CD4-positive, alpha-beta T cell treated with Interleukin-4 for 1 hour (primary cell): ENCODE results near the gene CHST2.

Experiments used
- DNase-seq, 2 donors: peaks; one replicate each; pipeline ENCODE4 v3.0.0-alpha.2; 2020 to 2022

Gene CHST2

DNA sequence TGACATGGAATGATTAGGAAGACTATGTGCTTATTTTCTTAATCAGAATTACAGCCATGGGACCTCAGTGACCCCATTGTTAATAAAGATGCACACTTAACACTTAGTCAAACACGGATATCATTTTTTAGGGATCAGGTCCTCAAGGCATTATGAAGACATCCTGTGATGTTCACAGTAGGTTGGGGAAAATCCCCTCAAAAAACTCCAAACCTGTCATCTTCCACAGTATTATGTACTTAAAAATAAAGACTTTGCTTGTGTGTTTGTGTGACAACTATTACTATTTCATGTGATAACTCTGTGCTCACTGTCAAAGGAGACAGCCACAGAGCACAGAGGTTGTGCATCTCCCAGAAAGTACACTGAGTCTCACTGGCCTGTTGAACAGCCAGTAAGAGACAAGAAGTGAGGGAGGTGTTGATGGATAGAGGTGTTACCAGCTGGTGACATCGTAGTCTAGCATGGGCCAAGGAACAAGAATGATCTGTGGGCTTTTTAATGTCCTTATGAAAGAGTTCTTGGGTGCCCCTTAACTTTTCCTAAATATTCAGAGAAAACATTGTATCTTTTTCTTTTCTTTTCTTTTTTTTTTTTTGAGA, 18.0 kb downstream of the CHST2 start:
- DNase-seq, result no peak

DNA sequence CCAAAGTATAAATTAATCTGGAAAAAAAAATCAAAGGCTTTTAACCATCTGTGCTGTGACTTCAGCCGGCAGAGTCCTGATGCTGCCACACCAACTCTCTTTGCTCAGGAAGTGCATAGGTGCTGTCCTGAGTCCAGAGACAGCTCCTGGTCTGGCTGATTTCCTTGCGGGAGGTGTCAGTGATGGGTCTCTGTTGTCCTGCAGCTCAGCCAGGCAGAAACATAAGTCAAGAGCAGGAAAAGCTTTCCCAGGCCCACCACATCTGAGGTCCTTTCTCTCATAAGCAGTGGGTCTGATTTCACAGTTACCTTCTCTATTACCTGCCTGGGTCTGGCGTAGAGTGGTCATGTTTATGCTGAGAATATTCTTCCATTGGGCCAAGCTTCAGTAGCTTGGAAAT, 19.4 kb downstream of the CHST2 start:
- DNase-seq, result no peak

DNA sequence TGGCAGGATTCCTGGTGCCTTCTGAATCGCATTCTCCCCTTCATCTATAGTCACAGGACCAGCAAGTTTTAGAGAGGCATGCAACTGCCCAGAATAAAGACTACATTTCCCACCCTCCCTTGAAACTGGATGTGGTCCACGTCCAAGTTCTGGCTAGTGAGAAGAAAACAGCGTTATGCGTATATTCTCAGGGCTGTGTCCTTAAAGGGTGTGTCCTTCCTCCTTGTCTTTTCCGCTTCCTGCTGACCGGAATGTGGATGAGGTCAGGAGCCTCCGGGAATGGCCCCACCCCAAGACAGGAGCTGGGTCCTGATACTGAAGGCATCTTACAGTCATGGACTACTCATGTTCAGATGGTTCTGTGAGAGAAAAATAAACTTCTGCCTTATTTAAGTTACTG, 20.2 kb downstream of the CHST2 start:
- no peak for DNase-seq

DNA sequence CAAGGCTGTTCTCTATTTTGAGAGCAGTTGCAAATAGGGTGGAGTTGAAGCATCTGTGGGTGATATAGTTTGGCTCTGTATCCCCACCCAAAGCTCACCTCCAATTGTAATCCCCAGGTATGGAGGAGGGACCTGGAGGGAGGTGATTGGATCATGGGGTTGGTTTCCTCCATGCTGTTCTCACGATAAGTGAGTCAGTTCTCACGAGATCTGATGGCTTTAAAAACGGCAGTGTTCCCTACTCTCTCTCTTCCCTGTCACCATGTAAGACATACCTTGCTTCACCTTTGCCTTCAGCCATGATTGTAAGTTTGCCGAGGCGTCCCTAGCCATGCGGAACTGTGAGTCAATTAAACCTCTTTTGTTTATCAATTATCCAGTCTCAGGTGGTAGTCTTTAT, 21.0 kb downstream of the CHST2 start:
- no peak for DNase-seq

DNA sequence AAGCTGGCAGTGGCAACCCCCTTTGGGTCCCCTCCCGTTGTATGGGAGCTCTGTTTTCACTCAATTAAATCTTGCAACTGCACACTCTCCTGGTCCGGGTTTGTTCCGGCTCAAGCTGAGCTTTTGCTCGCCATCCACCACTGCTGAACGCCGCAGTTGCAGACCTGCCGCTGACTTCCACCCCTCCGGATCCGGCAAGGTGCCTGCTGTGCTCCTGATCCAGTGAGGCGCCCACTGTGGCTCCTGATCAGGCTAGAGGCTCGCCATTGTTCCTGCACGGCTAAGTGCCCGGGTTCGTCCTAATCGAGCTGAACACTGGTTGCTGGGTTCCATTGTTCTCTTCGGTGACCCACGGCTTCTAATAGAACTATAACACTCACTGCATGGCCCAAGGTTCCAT, 22.8 kb downstream of the CHST2 start:
- DNase-seq, result no peak

DNA sequence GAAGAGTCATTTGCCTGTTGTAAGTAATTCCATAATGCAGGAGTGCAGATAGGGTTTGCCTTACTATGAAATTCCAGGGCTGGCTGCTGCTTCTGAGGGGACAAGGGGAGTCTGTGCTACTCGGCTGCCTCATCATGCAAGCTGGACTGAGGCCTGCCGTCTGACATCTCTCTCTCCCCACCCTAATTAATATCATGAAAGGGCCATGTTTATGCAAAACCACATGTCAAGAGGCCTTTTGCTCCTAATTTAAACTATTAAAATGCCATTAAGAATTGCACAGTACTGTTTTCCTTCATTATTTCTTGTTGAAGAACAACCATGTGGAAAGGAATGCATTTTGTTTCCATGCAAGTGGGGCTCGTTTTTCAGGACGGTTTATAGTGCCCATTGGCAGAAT, 26.3 kb downstream of the CHST2 start:
- no peak for DNase-seq

DNA sequence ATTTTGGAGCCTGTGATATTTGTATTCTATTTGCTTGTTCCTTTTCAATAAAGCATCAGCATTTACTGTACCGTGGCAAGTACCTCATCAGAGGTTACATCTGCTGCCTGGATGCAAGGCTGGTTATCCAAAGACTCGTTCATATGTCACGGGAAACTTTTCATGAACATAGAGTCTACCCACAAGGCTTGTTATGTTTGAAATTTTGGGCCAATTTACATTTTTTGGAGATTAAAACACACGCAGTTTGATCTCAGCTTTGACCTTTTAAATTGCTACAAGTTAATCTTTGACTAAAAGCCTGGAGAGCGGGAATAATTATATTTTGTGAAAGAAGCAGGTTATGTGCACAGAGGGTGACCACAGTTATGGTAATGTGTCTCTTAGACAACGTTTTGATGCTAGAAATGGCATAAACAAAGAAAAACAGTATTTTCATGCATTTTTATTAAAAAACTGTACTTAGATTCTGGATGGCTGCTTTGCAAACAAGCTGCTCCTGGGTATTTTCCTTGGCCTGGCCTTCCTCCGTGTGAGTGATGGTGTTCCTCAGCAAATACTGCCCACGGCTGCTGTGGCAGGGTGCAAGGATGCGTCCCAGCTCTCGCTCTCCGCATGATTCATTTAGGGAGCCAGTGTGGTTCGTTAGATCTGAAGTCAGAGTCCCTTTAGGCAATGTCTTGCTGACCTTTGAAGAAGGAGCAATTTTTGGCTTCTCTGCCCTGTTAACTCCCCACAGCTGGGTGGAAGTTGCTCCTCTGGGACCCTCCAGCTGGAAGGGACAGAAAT, 27.1 kb downstream of the CHST2 start:
- no peak for DNase-seq

DNA sequence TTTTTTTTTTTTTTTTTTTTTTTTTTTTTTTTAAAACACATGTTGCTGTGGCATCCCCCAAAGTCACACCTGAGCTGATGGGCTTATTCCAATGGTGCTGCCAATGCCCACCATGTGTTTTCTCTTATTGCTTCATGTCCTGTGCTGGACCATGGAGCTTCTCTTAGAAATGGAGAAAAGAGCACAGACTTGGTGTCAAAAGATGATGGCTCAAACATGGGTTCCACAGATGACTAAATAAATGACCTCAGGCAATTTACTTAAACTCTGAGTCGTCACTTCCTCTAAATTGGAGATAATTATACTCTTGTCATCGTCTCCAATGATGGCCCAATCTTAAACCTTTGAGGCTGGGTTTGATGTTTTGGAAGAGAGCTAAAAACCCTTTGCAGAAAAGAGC, 28.1 kb downstream of the CHST2 start:
- no peak for DNase-seq

DNA sequence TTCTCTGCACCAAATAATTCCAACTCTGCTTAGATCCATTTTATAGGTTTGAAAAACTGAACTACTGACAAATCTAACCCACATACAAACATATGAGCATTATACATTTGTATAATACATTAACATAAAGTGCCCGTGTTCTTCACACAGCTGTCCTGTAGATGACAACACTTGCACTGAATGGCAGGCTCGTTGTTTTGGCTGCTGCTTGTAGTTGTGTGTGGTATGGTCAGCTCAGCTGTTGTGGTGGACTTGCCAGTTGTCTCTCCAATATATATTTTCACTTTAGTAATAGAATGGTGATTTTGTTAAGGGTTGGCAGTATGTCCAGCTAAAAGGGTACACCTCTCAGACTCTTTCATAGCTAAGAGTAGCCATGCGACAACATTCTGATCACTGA, 30.5 kb downstream of the CHST2 start:
- DNase-seq, result no peak

DNA sequence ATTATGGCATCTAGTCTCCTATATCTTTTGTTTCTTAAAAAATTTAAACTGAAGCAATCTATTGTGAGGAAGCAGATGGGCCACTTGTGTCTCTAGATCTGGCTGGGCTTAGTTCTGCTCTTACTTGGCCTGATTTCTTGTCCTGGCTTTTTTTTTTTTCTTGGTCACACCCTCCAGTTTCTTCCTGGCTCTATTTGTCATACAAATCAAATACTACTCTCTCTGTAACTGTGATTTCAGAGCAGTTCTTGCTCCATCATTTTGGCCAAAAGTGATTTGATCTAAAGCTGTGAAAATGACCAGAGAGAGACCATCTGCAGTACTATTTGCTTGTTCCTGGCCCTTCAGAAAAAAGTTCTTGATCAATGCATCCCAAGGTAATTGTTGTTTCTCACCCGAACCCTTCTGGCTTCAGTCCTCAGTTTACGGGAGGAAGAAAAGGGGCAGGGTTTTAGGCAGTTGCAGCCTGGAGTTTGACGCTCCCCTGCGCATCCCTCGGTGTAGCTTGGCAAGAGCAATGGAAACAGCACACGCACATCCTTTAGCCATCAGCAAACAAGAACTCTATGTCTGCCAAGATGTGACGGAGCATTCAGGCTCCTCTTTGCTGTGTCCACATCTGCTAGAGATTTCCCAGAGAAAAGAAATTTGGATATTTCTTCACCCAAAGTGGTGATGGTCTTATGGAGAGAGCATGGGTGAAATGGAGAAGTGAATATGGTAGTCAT, 31.6 kb downstream of the CHST2 start:
- DNase-seq, result no peak

DNA sequence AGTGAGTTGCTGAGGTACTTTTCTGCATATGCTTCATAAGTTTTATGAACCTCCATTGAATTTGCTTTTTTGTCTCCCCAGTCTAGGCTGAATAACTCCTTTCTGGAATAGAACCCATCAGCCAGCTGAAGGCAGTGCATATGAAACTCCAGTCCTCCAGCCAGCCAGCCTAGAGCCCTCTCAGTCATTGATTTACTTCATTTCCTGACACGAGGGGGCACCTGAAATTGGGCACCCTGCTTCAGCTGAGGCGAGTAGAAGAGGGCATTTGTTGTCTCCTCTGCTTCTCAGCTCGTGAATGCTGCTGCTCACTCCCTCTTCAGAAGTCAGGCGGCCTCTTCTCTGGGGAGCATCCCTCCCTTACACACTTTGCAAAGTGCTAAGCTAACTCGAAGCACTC, 32.5 kb downstream of the CHST2 start:
- DNase-seq, result no peak

DNA sequence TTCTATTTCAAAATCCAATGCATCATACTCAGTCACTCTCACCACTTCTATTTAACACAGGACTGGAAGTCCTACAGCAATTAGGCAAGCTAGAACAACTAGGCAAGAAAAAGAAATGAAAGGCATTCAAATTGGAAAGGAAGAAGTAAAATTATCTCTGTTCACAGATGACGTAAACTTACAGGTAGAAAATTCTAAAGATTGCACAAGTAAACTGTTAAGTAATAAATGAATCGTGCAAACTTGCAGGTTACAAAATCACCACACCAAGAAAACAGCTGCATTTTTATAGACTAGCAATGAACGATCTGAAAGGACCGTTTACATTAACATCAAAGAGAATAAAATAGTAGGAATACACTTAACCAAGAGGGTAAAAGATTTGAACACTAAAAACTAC, 36.2 kb downstream of the CHST2 start:
- no peak for DNase-seq

DNA sequence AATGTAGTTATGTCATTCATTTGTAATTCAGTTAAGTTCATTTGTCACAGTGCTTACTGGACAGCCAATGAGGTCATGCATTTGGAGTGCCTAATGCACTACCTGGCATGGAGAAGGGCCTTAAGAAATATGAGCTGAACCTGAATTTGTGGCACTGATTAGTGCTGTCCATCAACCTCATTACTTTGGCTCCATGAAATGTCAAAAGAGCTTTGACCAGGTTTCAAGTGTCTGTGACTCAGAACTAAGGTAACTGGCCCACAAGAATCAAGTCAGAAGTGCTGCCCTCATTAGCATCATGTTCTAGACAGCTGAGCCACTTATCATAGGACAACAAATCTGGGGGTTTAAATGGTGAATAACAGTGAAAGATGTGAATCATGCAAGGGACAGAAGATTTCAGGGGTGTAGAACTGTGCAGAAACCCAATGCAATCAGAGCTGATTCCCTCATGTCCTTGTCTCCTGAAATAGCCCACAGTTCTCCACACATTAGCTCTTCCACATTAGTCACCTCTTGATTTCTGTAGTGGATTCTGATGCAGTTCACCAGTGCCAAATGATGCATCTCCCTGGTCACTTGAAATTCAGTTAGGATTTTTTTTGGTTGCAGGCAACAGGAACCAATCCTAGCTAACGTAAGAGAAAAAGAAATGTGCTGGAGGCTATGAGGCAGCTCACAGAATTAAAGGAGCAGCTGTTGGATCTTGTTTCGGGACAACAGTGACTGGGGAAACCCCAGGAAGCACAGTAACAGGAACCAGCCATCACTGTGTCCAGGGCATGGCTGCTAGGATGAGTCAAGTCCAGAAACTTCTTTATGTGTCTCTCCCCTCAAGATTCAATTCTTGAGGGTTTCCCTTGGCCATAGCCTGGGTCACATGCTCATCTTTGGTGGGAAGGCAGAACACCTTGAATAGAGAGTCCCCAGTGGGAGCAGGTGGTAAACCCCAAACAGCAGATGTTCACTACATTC, 38.7 kb downstream of the CHST2 start:
- DNase-seq, result no peak

DNA sequence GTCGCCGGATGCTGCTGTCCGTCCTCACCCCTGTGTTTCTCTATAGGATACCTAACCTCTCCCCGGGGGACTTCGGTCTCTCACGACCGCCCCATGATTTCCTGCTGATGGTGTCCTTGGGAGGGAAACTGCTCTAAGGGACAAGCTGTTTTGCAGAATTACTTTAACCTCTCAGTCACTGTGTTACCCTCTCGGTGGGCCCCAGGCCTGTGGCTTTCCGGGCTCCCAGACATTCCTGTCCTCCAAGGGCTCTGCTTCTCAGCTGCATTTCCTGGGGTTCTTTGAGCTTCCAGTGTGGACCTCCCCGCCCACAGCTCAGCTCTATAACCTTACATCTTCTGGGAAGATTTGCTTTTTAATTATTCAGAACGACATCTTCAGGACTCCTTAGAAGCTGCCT, 40.9 kb downstream of the CHST2 start:
- no peak for DNase-seq

DNA sequence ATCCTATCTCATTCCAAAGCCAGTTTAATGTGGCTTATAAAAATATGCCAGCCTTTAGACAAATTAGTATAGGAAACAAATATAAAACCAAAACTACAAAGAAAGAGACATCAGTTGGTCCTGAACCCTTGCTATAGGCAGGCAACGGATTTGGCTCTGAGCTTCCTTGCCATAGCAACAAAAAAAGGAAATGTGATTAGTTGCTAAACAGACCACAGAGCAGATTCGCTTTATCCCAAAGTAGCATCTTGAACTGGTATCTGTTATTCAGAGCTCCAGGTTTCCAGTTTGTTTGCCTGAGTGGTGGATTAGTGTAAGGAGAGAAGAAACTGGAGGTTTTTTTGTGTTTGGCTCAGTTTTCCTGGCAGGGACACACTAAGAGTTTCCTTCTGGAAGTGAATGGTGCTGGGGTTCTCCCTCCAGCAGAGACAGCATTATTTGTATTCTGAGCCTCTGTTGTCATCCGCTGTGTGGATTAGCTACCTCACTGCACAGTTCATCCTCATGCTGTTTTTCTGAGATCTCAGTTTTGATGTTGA, 44.1 kb downstream of the CHST2 start:
- no peak for DNase-seq

DNA sequence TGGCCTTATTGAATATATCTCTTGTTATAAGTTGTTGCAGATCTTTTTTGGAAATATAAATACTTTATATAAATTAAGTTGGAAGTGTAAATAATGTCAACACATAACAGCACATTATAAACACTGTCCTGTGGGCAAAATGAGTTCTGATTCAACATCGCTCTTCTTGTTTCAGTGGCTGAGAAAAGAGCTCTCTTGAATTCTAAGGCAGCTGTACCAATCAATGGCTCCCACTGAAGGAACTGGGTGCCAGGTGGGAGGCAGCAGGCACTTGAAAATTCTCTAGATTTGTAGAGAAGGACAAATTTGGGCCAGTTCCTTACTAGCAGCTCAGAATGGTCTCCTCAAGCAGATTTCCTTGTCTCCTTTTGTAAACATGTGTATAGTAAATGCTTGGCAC, 45.6 kb downstream of the CHST2 start:
- no peak for DNase-seq

DNA sequence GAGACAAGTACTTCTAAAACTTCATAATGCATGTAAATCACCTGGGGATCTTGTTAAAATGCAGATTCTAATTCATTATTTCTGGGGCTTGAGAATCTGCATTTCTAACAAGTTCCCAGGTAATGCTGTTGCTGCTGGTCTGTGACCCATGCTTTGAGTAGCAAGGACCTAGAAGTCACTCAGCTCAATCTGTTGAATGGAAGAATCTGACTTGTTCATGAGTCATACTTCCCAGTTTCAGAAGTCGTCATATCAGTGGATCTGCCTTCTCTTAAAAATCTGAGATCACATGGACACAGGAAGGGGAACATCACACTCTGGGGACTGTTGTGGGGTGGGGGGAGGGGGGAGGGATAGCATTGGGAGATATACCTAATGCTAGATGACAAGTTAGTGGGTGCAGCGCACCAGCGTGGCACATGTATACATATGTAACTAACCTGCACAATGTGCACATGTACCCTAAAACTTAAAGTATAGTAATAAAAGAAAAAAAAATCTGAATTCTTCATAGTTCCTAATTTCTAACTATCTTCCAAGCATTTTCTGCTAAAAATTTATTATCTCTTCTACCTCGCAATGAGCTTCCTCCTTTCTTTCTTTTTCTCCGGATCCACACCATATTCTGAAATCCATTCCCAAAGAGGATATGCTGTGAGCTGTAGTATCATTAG, 46.2 kb downstream of the CHST2 start:
- peak; percentile 18 to 21 for DNase-seq

DNA sequence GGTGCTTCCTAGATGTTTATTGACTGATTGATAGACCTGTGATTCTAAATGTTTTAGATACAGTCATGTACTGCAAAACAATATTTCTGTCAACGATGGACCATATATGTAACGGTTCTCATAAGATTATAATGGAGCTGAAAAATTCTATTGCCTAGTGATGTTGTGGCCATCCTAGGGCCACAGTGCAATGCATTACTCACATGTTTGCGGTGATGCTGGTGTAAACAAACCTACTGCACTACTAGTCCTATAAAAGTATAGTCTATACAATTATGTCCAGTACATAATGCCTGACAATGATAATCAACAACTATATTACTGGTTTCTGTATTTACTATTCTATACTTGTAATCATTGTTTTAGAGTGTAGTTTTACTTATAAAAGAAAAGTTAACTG, 46.8 kb downstream of the CHST2 start:
- DNase-seq, result no peak

DNA sequence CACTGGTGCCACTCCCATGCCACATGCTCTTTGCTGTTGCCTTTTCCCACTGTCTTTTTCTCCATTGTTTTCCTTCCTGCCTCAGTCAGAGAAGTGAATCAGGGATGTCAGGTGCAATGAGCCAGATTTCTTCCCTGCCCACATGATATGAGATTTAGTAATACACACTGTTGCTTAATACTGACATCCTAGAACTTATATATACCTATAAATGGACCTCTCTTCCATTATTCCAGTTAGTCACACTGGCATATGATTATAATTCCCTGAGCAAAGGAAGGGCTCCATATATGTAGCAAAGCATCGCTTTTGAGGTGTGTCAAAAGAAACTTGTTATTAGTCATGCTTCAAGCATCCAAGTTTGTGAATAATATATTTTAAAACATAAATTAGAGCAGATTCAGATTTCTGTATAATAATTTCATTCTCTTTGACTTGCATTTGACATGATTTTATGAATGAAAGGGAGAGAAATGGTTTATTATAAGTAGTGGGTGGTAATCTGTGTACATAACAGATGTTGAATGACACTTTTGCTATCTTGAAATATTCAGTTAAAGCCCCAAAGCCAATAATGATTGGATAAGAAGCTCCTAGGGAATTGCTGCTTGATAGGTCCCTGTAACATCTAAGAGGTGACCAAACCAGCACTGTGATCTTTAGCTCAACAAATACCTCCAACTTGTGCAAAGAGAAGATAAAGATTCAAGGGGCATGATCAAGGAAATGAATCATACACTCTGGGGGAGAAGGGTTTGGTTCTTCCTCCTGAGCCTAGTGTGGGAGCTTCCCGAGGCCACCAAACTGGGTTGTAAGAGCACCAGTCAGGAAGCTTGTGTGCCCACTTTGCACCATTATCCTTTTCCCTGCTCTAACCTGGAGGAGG, 48.6 kb downstream of the CHST2 start:
- no peak for DNase-seq

DNA sequence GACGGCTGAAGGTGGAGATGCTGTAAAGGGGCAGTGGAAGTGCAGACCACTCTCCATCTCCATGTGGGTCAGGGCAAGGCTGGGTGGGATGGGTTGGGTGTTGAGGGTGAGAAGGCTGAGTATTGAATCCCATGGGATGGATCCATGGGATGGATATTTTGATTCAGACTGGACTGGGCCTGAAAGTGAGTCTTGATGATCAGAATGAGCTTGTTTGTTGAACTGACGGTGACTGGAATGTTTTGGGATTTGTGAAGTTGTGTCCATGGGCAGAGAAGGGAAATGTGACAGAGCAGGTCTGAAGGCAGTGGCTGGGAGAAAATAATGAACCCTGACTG, 49.3 kb downstream of the CHST2 start:
- no peak for DNase-seq

DNA sequence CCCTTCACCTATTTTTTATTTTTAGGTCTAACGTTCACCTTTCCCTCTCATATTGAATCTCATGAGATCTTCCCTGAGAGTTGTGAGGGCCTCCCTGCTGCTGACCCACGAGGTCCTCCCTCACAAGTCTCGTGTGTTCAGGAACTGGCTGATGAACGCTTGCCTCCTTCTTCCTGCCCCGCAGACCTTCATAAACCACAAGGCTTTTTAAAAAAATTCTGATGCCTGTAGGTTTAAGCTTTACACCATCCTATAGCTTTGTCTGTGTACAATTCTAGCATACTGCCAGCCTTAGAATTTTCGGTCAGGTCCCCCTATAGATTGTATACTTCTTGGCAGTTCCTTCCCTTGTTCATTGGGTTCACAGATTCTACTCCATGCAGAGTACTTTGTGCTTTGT, 50.5 kb downstream of the CHST2 start:
- peak in 1 of 2 donors; percentile 15 for DNase-seq
